ES-I3 (cell line): Measurements from ENCODE around the gene CYBA.
A peak's percentile ranks its signal among the peaks of the same experiment; 100 is the strongest.

Experiments
- H3K36me3 ChIP-seq: 2 replicates; pipeline ENCODE4 v1.6.1; 2013; ENCODE audit warnings: mild to moderate bottlenecking, low read length, control low read depth, moderate library complexity; ENCODE audit not compliant: insufficient read depth
- H3K4me1 ChIP-seq: 2 replicates; pipeline ENCODE4 v1.6.1; 2013; ENCODE audit warnings: mild to moderate bottlenecking, control low read depth, low read length; ENCODE audit not compliant: insufficient read depth
- H3K9ac ChIP-seq: 2 replicates; pipeline ENCODE4 v1.6.1; 2013; ENCODE audit warnings: low read depth, mild to moderate bottlenecking, low read length, moderate library complexity
- H3K9me3 ChIP-seq: 2 replicates; pipeline ENCODE4 v1.6.1; 2013; ENCODE audit warnings: mild to moderate bottlenecking, low read length, moderate library complexity; ENCODE audit not compliant: control insufficient read depth, insufficient read depth

CYBA gene

GRCh38 chr16:88691129-88691813 lies 40.4 kb upstream of the CYBA start:
- Histone ChIP-seq H3K9ac (no peak overlapping the region), H3K36me3 (no peaks in the 10 kb centered on the region), H3K9me3 (no peaks in the 10 kb centered on the region), H3K4me1 (no peaks in the 10 kb centered on the region; the same call in 1 of the 2 replicates)

GRCh38 chr16:88690341-88691128 lies 39.7 kb upstream of the CYBA start:
- no peak overlapping the region for H3K9ac ChIP-seq
- H3K36me3 ChIP-seq = no peaks in the 10 kb centered on the region
- no peaks in the 10 kb centered on the region for H3K9me3 ChIP-seq
- H3K4me1 ChIP-seq = no peaks in the 10 kb centered on the region; the same call in 1 of the 2 replicates

GRCh38 chr16:88688013-88688778 lies 37.3 kb upstream of the CYBA start:
- Histone ChIP-seq H3K9me3 (no peaks in the 10 kb centered on the region), H3K36me3 (no peaks in the 10 kb centered on the region), H3K9ac (no peak overlapping the region), H3K4me1 (no peaks in the 10 kb centered on the region; the same call in 1 of the 2 replicates)

GRCh38 chr16:88687676-88688012 lies 36.8 kb upstream of the CYBA start:
- Histone ChIP-seq H3K9ac (no peak overlapping the region), H3K4me1 (no peaks in the 10 kb centered on the region; the same call in 1 of the 2 replicates), H3K36me3 (no peaks in the 10 kb centered on the region), H3K9me3 (no peaks in the 10 kb centered on the region)

- Histone ChIP-seq H3K9me3 (no peaks in the 10 kb centered on the region), H3K9ac (no peak overlapping the region), H3K4me1 (no peaks in the 10 kb centered on the region; the same call in 1 of the 2 replicates), H3K36me3 (no peaks in the 10 kb centered on the region)
Observed at GRCh38 chr16:88687254-88687576, 36.4 kb upstream of the CYBA start.

- Histone ChIP-seq H3K9me3 (no peaks in the 10 kb centered on the region), H3K9ac (peak within 1 kb of the TSS; percentile 82), H3K4me1 (no peaks in the 10 kb centered on the region; the same call in 1 of the 2 replicates), H3K36me3 (no peaks in the 10 kb centered on the region)
Observed at GRCh38 chr16:88686439-88687253, 35.8 kb upstream of the CYBA start, which contains the start of gene SNAI3. Gene SNAI3, minus strand, starts transcription at chr16:88686507. Its CDS starts 101 bp downstream, at chr16:88686406.

- Histone ChIP-seq H3K4me1 (no peaks in the 10 kb centered on the region; the same call in 1 of the 2 replicates), H3K36me3 (no peaks in the 10 kb centered on the region), H3K9me3 (no peaks in the 10 kb centered on the region), H3K9ac (peak overlapping the region; percentile 82)
Observed at GRCh38 chr16:88686062-88686438, 35.2 kb upstream of the CYBA start.

- peak overlapping the region; percentile 82 for H3K9ac ChIP-seq
- no peaks in the 10 kb centered on the region for H3K9me3 ChIP-seq
- H3K36me3 ChIP-seq = no peaks in the 10 kb centered on the region
- no peaks in the 10 kb centered on the region; the same call in 1 of the 2 replicates for H3K4me1 ChIP-seq
Observed at GRCh38 chr16:88685156-88686061, 34.6 kb upstream of the CYBA start.

GRCh38 chr16:88684569-88685155 lies 33.8 kb upstream of the CYBA start:
- no peaks in the 10 kb centered on the region for H3K9me3 ChIP-seq
- no peaks in the 10 kb centered on the region; the same call in 1 of the 2 replicates for H3K4me1 ChIP-seq
- H3K9ac ChIP-seq = peak overlapping the region; percentile 82; the same call in 1 of the 2 replicates
- H3K36me3 ChIP-seq = no peaks in the 10 kb centered on the region

- Histone ChIP-seq H3K9ac (no peak overlapping the region), H3K36me3 (no peaks in the 10 kb centered on the region), H3K9me3 (no peaks in the 10 kb centered on the region), H3K4me1 (no peaks in the 10 kb centered on the region)
Observed at GRCh38 chr16:88681709-88682451, 31.0 kb upstream of the CYBA start.

- Histone ChIP-seq H3K9ac (no peak overlapping the region), H3K9me3 (no peaks in the 10 kb centered on the region), H3K4me1 (no peaks in the 10 kb centered on the region), H3K36me3 (no peaks in the 10 kb centered on the region)
Observed at GRCh38 chr16:88681084-88681680, 30.3 kb upstream of the CYBA start.

GRCh38 chr16:88680554-88681083 lies 29.8 kb upstream of the CYBA start:
- Histone ChIP-seq H3K4me1 (no peaks in the 10 kb centered on the region), H3K9me3 (no peaks in the 10 kb centered on the region), H3K36me3 (no peaks in the 10 kb centered on the region), H3K9ac (no peak overlapping the region)
